ENCODE results near the gene DCST2. TPM values are rescaled to one million over a fixed set of nuclear protein-coding genes. Genes with fewer than 3 reads are reported as not detected.

The DCST2 gene
- total RNA-seq, 1 donor from 2014 or later, result not detected

DNA sequence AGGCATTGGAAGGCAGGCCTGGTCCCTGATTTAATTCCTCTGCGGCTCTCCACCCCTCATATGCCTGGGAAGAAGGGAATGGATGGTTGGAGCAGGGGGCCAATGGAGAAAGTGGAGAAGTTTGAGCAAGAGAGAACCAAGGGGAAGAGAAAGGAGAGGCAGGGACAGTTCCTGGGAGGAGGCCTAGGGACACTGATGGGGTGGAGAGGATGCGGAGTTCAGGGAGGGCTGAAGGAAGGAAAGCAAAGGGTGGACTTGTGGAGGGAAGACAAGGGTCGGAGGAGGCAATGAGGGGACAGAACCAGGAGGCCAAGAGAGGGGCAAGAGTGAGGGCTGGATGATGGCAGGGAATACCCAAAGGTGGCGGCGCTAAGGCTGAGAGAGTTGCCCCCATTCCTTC lies 23.8 kb downstream of the DCST2 start:
- TF ChIP-seq, protein P1, sequence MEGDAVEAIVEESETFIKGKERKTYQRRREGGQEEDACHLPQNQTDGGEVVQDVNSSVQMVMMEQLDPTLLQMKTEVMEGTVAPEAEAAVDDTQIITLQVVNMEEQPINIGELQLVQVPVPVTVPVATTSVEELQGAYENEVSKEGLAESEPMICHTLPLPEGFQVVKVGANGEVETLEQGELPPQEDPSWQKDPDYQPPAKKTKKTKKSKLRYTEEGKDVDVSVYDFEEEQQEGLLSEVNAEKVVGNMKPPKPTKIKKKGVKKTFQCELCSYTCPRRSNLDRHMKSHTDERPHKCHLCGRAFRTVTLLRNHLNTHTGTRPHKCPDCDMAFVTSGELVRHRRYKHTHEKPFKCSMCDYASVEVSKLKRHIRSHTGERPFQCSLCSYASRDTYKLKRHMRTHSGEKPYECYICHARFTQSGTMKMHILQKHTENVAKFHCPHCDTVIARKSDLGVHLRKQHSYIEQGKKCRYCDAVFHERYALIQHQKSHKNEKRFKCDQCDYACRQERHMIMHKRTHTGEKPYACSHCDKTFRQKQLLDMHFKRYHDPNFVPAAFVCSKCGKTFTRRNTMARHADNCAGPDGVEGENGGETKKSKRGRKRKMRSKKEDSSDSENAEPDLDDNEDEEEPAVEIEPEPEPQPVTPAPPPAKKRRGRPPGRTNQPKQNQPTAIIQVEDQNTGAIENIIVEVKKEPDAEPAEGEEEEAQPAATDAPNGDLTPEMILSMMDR (IDR thresholded peaks at IDR 0.05; ENCODE audit: insufficient read depth, low read length, poor library complexity, severe bottlenecking), result no peak
- no peak for DNase-seq (ENCODE audit: low read depth)
- no peaks in the 10 kb centered on the region for H3K27me3 ChIP-seq (ENCODE audit: control insufficient read depth, insufficient read depth, low read length)
- no peaks in the 10 kb centered on the region for H3K36me3 ChIP-seq (ENCODE audit: control insufficient read depth, insufficient read depth, low read length)
- no peak overlapping the region for H3K4me3 ChIP-seq (ENCODE audit: low read depth, low read length)

DNA sequence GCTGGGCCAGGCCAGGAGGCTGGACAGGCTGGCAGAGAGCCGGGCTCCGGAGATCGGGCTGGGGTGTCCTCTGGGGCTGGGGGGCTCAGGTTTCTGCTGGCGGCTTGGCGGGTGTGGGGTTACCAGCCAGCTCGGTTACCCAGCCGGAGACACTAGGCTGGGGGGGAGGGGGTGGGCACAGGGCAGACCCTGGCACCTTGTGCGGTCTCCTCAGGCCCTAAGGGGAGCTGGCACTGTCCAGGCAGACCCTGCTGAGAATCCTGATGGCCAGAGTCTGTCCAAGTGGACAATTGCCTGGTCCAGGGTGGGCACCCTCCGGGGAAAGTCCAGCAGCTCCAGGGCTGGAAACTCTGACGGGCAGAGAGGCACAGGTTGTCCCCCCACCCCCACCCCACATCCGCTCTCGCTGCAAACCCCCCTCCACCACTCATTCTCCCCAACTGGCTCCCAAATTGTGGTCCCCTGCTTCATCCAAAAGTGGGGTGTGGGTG lies 24.3 kb downstream of the DCST2 start:
- DNase-seq (ENCODE audit: low read depth), result no peak
- TF ChIP-seq, protein P1 (IDR thresholded peaks at IDR 0.05; ENCODE audit: insufficient read depth, low read length, poor library complexity, severe bottlenecking), result no peak
- H3K36me3 ChIP-seq (ENCODE audit: control insufficient read depth, insufficient read depth, low read length), result no peaks in the 10 kb centered on the region
- no peaks in the 10 kb centered on the region for H3K27me3 ChIP-seq (ENCODE audit: control insufficient read depth, insufficient read depth, low read length)
- H3K4me3 ChIP-seq (ENCODE audit: low read depth, low read length), result no peak overlapping the region

DNA sequence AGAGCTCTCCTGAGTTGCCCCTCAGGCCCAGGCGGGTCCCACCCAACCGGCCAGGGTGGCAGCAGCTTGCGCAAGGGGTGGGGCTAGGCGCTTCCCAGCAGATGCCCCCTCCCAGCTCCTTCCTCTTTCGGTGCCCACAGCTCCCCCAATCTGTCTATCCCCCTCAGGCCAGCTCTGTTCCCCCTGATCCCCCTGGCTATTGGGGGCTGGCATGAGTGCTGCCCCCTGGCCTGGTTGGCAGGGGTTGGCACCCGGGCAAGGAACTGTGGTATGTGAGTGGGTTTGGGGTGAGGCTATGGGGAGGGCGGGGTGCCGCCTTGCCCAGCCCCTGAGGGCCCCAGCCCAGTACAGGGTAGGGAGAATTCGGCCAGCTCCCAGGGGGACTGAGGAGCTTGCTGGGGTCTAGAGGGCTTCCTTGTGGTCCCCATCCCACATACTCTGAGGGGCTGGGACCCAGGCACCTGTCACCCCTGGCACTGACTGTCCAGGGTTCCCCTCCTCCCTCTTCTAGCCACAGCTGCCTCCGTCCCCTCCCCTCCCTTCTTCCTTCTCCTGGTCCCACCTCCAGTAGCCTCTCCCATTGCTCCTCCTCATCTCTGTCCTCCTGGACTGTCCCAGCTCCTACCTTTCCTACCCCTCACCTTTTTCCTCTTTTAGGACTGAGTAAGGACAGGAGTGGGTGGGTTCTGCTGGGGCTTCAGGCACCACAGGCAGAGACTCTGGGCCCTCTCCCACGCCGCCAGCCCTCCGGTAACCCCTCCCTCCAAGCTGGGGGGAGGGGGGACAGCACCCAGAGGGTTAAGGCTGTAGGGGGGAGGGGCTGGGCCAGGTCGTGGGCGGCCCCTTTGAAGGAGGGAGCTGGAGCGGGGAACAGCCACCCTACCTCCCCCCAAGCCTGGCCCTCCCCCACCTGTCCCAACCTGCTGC lies 25.3 kb downstream of the DCST2 start:
- DNase-seq (ENCODE audit: low read depth), result no peak
- TF ChIP-seq, protein P1 (IDR thresholded peaks at IDR 0.05; ENCODE audit: insufficient read depth, low read length, poor library complexity, severe bottlenecking), result no peak
- no peaks in the 10 kb centered on the region for H3K27me3 ChIP-seq (ENCODE audit: control insufficient read depth, insufficient read depth, low read length)
- H3K4me3 ChIP-seq (ENCODE audit: low read depth, low read length), result no peak overlapping the region
- H3K36me3 ChIP-seq (ENCODE audit: control insufficient read depth, insufficient read depth, low read length), result no peaks in the 10 kb centered on the region

DNA sequence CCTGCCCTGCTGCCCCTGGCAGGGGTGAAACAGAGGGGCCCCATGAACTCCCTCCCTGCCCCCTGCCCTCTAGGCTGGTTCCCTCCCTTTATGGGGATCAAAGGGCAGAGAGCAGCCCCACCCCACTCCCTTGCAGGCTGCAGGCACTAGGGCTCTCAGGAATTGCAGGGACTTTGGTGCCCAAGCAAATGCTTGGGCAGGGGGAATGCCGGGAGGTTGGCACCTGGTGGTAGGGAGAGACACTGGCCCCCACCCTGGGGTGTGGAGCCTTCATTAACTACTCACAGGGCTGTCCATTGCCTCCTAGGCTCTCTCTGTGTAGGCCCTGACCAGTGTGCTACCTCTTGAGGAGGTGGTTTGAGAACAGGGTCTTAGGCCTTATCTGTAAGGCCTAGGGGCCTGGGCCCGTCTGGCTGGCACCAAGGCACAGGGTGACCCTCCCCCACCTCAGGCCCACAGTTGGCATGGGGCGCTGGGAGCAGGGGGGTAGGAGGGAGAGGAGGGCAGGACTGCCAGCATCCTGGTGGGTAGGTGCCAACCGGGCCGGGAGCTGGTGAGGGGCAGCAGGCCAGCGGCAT lies 26.2 kb downstream of the DCST2 start:
- H3K36me3 ChIP-seq (ENCODE audit: control insufficient read depth, insufficient read depth, low read length), result no peaks in the 10 kb centered on the region
- H3K4me3 ChIP-seq (ENCODE audit: low read depth, low read length), result no peak overlapping the region
- TF ChIP-seq, protein P1 (IDR thresholded peaks at IDR 0.05; ENCODE audit: insufficient read depth, low read length, poor library complexity, severe bottlenecking), result no peak
- H3K27me3 ChIP-seq (ENCODE audit: control insufficient read depth, insufficient read depth, low read length), result no peaks in the 10 kb centered on the region
- no peak for DNase-seq (ENCODE audit: low read depth)

DNA sequence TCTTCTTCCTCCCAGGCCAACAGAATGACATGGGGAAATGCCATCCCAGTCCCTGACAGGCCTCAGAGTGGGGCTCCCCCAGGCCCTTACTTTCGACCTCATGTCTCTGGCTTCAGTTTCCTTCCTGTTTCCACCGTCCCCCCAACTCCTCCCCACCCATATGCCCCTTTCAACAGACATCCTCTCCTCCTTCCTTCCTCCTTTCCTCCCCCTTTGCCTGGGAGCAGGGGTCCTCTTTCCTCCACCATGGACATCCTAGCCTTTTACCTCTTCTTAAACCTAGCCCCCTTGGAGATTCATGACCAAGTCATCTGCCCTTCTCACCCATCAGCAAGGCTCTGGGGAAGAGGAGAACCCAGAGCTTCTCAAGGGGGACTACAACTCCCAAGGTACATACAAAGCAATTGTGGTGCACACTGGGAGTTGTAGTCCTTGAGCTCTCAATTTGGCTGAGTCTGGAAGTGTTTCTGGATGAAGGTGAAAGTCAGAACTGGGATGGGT lies 26.9 kb downstream of the DCST2 start:
- H3K36me3 ChIP-seq (ENCODE audit: control insufficient read depth, insufficient read depth, low read length), result no peaks in the 10 kb centered on the region
- DNase-seq (ENCODE audit: low read depth), result no peak
- H3K27me3 ChIP-seq (ENCODE audit: control insufficient read depth, insufficient read depth, low read length), result no peaks in the 10 kb centered on the region
- no peak overlapping the region for H3K4me3 ChIP-seq (ENCODE audit: low read depth, low read length)
- TF ChIP-seq, protein P1 (IDR thresholded peaks at IDR 0.05; ENCODE audit: insufficient read depth, low read length, poor library complexity, severe bottlenecking), result no peak

All from kidney epithelial cell (primary cell).